ENCODE measurements around the gene MEGF11.

- TF ChIP-seq, protein P1, sequence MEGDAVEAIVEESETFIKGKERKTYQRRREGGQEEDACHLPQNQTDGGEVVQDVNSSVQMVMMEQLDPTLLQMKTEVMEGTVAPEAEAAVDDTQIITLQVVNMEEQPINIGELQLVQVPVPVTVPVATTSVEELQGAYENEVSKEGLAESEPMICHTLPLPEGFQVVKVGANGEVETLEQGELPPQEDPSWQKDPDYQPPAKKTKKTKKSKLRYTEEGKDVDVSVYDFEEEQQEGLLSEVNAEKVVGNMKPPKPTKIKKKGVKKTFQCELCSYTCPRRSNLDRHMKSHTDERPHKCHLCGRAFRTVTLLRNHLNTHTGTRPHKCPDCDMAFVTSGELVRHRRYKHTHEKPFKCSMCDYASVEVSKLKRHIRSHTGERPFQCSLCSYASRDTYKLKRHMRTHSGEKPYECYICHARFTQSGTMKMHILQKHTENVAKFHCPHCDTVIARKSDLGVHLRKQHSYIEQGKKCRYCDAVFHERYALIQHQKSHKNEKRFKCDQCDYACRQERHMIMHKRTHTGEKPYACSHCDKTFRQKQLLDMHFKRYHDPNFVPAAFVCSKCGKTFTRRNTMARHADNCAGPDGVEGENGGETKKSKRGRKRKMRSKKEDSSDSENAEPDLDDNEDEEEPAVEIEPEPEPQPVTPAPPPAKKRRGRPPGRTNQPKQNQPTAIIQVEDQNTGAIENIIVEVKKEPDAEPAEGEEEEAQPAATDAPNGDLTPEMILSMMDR (IDR thresholded peaks at IDR 0.05; ENCODE audit: low read depth, low read length): no peak
- TF ChIP-seq EZH2phosphoT487 (IDR thresholded peaks at IDR 0.05; ENCODE audit: low read depth): no peak
Measured at GRCh38 chr15:66014635-66015182, 238.8 kb downstream of the MEGF11 start.

Data from OCI-LY3 (cell line).